A673 (cell line): ENCODE measurements around the gene ZNF688. TPM values are rescaled to one million over a fixed set of nuclear protein-coding genes. Genes with fewer than 3 reads are reported as not detected.

Source experiments
- BruUV-seq: library from RNA; stranded (reverse); fragments of 400-500 nt; replicated peaks from 2 replicates; lab custom pipeline; 2021; lab: Mats Ljungman, UMichigan
- CTCF ChIA-PET: fragments of 300-600 bp; sonication (Branson Sonifier 250); formaldehyde crosslinking; loops from one replicate; lab custom pipeline; 2022; ENCODE audit warnings: antibody characterized with exemption; lab: Charles Lee
- POLR2A ChIA-PET: fragments of 300-600 bp; sonication (Branson Sonifier 250); formaldehyde crosslinking; loops from one replicate; lab custom pipeline; 2022; ENCODE audit warnings: antibody characterized with exemption; ENCODE audit not compliant: low non-redundant PET; lab: Charles Lee
- DNase-seq: peaks from one replicate; pipeline ENCODE4 v3.0.0-alpha.2; 2015; ENCODE audit warnings: low spot score
- H3K27ac ChIP-seq: fragments of 200-600 bp; sonication (generic); 2 replicates; pipeline ENCODE4 v1.5.1; 2016; ENCODE audit warnings: mixed run types, low read depth, mild to moderate bottlenecking, mixed read lengths, antibody characterized with exemption, low read length; ENCODE audit not compliant: poor library complexity, severe bottlenecking
- H3K27me3 ChIP-seq: fragments of 200-600 bp; sonication (generic); replicated peaks from 2 replicates; pipeline ENCODE4 v1.6.1; 2017; ENCODE audit warnings: mixed run types, low read depth, mild to moderate bottlenecking, mixed read lengths, antibody characterized with exemption, low read length; ENCODE audit not compliant: insufficient read depth, poor library complexity
- H3K36me3 ChIP-seq: fragments of 200-600 bp; sonication (generic); 2 replicates; pipeline ENCODE4 v1.6.1; 2016; ENCODE audit warnings: mixed run types, mild to moderate bottlenecking, mixed read lengths, antibody characterized with exemption, low read length; ENCODE audit not compliant: insufficient read depth, poor library complexity, severe bottlenecking
- H3K4me1 ChIP-seq: fragments of 200-600 bp; sonication (generic); 2 replicates; pipeline ENCODE4 v1.6.1; 2017; ENCODE audit warnings: mixed run types, mild to moderate bottlenecking, mixed read lengths, antibody characterized with exemption, low read length; ENCODE audit not compliant: insufficient read depth, poor library complexity, severe bottlenecking
- H3K4me3 ChIP-seq: fragments of 200-600 bp; sonication (generic); 2 replicates; pipeline ENCODE4 v1.5.1; 2016; ENCODE audit warnings: low read depth, mixed run types, mild to moderate bottlenecking, mixed read lengths, low read length; ENCODE audit not compliant: poor library complexity, severe bottlenecking
- H3K9me3 ChIP-seq: fragments of 200-600 bp; sonication (generic); 2 replicates; pipeline ENCODE4 v1.6.1; 2016; ENCODE audit warnings: mixed run types, low read depth, mild to moderate bottlenecking, mixed read lengths, antibody characterized with exemption, low read length; ENCODE audit not compliant: poor library complexity, severe bottlenecking
- EZH2 ChIP-seq: fragments of 200-600 bp; sonication (generic); IDR thresholded peaks from 2 replicates; pipeline ENCODE4 v1.6.1; 2017; ENCODE audit warnings: borderline replicate concordance, low read depth, mild to moderate bottlenecking, mixed read lengths, antibody characterized with exemption, low read length; ENCODE audit not compliant: poor library complexity, severe bottlenecking
- intact Hi-C: fragments of 100-400 bp; cut with micrococcal nuclease; formaldehyde crosslinking; loops from one replicate; pipeline ENCODE4 v1.10.0; 2022; ENCODE audit not compliant: unreplicated experiment
- total RNA-seq: library from RNA; stranded (reverse); gene quantifications from 2 replicates; pipeline ENCODE4 v1.2.3, GENCODE V29; 2021
- TF ChIP-seq, protein P1 (sequence below): fragments of 300-800, 200-600 bp; sonication (generic); conservative IDR thresholded peaks from 2 replicates; pipeline ENCODE4 v1.5.1; 2017; ENCODE audit warnings: low read depth, mild to moderate bottlenecking, antibody characterized with exemption, low read length, moderate library complexity, mixed read lengths

The ZNF688 gene
- total RNA-seq, 1 experiment from 2014 or later: 8.5 TPM

DNA sequence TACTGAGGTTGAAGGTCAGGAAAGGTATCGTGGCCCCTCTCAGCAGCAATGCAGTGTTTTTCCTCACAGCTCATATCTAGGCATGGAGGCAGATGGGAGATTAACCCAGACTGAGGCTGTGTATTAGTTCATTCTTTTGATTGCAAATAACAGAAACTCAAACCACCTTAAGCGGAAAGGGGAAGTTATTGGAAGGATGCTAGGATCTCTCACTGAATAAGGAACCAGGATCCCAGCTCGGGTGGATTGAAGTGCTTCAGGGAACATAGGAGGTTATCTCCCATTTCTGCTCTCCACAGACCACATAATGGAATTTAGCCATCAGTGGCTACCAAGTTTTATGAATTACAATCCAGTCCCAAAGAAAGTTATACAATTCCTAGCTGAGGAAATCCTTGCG lies 30.5 kb upstream of the ZNF688 start:
- H3K4me3 ChIP-seq: no peak overlapping the region
- peaks cover 38% of the 10 kb centered on the region for H3K36me3 ChIP-seq
- H3K27me3 ChIP-seq: no peaks in the 10 kb centered on the region
- no peaks in the 10 kb centered on the region for H3K9me3 ChIP-seq
- intact Hi-C loops: no loop called here
- no TSS peak for BruUV-seq
- ChIA-PET CTCF (no interaction called here), POLR2A (no interaction called here)
- H3K4me1 ChIP-seq: no peaks in the 10 kb centered on the region
- TF ChIP-seq, protein P1, sequence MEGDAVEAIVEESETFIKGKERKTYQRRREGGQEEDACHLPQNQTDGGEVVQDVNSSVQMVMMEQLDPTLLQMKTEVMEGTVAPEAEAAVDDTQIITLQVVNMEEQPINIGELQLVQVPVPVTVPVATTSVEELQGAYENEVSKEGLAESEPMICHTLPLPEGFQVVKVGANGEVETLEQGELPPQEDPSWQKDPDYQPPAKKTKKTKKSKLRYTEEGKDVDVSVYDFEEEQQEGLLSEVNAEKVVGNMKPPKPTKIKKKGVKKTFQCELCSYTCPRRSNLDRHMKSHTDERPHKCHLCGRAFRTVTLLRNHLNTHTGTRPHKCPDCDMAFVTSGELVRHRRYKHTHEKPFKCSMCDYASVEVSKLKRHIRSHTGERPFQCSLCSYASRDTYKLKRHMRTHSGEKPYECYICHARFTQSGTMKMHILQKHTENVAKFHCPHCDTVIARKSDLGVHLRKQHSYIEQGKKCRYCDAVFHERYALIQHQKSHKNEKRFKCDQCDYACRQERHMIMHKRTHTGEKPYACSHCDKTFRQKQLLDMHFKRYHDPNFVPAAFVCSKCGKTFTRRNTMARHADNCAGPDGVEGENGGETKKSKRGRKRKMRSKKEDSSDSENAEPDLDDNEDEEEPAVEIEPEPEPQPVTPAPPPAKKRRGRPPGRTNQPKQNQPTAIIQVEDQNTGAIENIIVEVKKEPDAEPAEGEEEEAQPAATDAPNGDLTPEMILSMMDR: no peak
- TF ChIP-seq EZH2: no peak
- no peak overlapping the region for H3K27ac ChIP-seq
- no peak for DNase-seq

DNA sequence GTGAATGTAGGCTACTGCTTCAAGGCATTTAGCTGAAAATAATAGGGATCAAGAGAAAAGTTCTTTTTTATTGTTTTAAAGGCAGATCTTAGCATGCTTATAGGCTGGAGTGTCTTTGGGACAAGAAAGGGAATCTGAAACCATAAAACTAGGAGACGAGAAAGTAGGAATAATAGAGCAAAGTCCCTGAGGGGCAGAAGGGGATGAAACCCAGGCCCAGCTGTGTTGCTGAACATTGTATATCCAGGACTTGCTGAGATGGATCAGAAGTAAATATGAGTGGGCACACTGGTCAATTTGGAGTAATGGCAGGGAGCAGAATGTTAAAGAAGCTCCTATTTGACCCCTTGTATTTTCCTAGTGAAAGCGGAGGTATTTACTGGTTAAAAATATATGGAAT lies 29.4 kb upstream of the ZNF688 start:
- no peak overlapping the region for H3K4me3 ChIP-seq
- no TSS peak for BruUV-seq
- no peak overlapping the region for H3K27ac ChIP-seq
- POLR2A ChIA-PET: no interaction called here
- no peak for DNase-seq
- intact Hi-C loops: no loop called here
- CTCF ChIA-PET: no interaction called here
- no peaks in the 10 kb centered on the region for H3K4me1 ChIP-seq
- no peaks in the 10 kb centered on the region for H3K9me3 ChIP-seq
- no peaks in the 10 kb centered on the region for H3K27me3 ChIP-seq
- TF ChIP-seq, protein P1: no peak
- TF ChIP-seq EZH2: no peak
- H3K36me3 ChIP-seq: peaks cover 28% of the 10 kb centered on the region

DNA sequence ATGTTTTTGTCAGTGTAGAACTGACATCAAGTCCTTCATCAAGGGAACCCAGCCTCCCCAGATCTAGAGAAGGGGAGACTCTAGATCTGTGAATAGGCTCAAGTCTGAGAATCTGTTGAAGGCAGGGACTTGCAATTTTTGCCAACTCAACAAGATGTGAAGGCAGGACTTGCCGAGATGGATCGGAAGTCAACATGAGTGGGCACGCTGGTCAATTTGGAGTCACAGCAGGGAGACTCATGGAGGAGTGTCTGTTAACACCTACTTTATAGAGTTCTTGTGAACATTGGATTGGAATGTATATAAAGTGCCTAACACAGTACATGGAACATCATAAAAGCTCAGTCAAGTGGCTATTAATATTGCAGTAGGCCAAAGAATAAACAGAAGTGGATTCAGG lies 28.7 kb upstream of the ZNF688 start:
- ChIA-PET POLR2A (interaction anchor here (0.6 kb wide), 1 partner anchor 894 kb away, joined by 3 read pairs; no protein-coding TSS in a partner anchor), CTCF (interaction anchor here (0.9 kb wide), 1 partner anchor 170 kb away, joined by 3 read pairs; the partner anchor contains the start of gene DCTPP1)
- intact Hi-C loops: no loop called here
- TF ChIP-seq EZH2: no peak
- TF ChIP-seq, protein P1: no peak
- Histone ChIP-seq H3K27ac (no peak overlapping the region), H3K27me3 (no peaks in the 10 kb centered on the region), H3K9me3 (no peaks in the 10 kb centered on the region), H3K36me3 (peaks cover 22% of the 10 kb centered on the region), H3K4me3 (no peak overlapping the region), H3K4me1 (no peaks in the 10 kb centered on the region)
- no TSS peak for BruUV-seq
- no peak for DNase-seq
